ENCODE data around the gene NRG3. TPM values are rescaled to one million over a fixed set of nuclear protein-coding genes. Genes with fewer than 3 reads are reported as not detected.

Gene NRG3
- total and polyA plus RNA-seq, 2 of the 4 experiments (the other 2 are of a cell fraction), result not detected

GRCh38 chr10:82910301-82910700 lies 1035.3 kb downstream of the NRG3 start:
- no TSS peak for BruUV-seq (replicated peaks)
- dilution Hi-C loops (cut with HindIII; ENCODE audit: low sequenced_read_pairs, unreplicated experiment), result no loop called here
- WGBS, 2 experiments (ENCODE audit: extremely low coverage in 2 of 2, insufficient read length in 1 of 2), result no CpG with 5 or more reads among the region's 3 CpGs

More at GRCh38 chr10:82910301-82910700, 1035.3 kb downstream of the NRG3 start:
- Histone ChIP-seq H3K9ac (ENCODE audit: low read depth, low read length) (no peak overlapping the region), H3K9me3 (ENCODE audit: control insufficient read depth, insufficient read depth, low read length) (peaks cover 3% of the 10 kb centered on the region), H2BK120ac (ENCODE audit: low read depth, low read length) (no peak overlapping the region), H3K23ac (ENCODE audit: low read depth, low read length) (no peak overlapping the region), H3K56ac (ENCODE audit: extremely low read depth, insufficient read depth, low read length) (no peak overlapping the region), H3K14ac (replicated peaks; ENCODE audit: low read depth, low read length) (no peak overlapping the region), H4K8ac (ENCODE audit: low read depth in 2 of 2, low read length in 2 of 2) (no peak overlapping the region), H3K4me3 (ENCODE audit: insufficient read depth, low read depth, low read length) (no peak overlapping the region), H3K4me2 (ENCODE audit: low read depth, low read length) (no peak overlapping the region), H4K91ac (ENCODE audit: insufficient read depth, low read depth, low read length) (no peak overlapping the region), H4K5ac (ENCODE audit: low read depth, low read length) (no peak overlapping the region), H3K9me1 (ENCODE audit: insufficient read depth, low read length) (no peaks in the 10 kb centered on the region), H2BK20ac (ENCODE audit: low read depth, low read length) (no peak overlapping the region), H2BK15ac (ENCODE audit: low read depth, low read length) (no peak overlapping the region), H3K27me3 (ENCODE audit: control insufficient read depth, insufficient read depth, low read length) (no peaks in the 10 kb centered on the region), H2AK9ac (replicated peaks; ENCODE audit: low read depth, low read length, poor library complexity) (no peak overlapping the region), H2AK5ac (ENCODE audit: low read depth, low read length) (no peak overlapping the region), H2BK5ac (ENCODE audit: low read depth, low read length, poor library complexity, severe bottlenecking) (no peak overlapping the region), H3K4ac (ENCODE audit: low read depth, low read length) (no peak overlapping the region), H3K4me1 (ENCODE audit: control insufficient read depth, insufficient read depth, low read length) (no peaks in the 10 kb centered on the region), H2AFZ (replicated peaks; ENCODE audit: low read length, poor library complexity) (no peak overlapping the region), H3K27ac (ENCODE audit: insufficient read depth, low read length) (no peak overlapping the region), H4K20me1 (ENCODE audit: insufficient read depth, low read length) (no peaks in the 10 kb centered on the region), H3K79me1 (ENCODE audit: low read depth in 1 of 2, low read length in 2 of 2) (no peaks in the 10 kb centered on the region), H3K36me3 (ENCODE audit: control insufficient read depth, insufficient read depth, low read length) (no peaks in the 10 kb centered on the region), H3K18ac (ENCODE audit: low read depth, low read length) (no peak overlapping the region)
- DNase-seq (no peak), ATAC-seq (ENCODE audit: low read depth) (no peak)
- ChIA-PET CTCF (no interaction called here), POLR2A (ENCODE audit: unreplicated experiment) (no interaction called here)
- TF ChIP-seq POLR2A (IDR thresholded peaks at IDR 0.05; ENCODE audit: low read depth, low read length), result no peak
- no peak for TF ChIP-seq NFE2L2 (IDR thresholded peaks at IDR 0.05; ENCODE audit: low read depth, low read length)
- TF ChIP-seq MXI1 (IDR thresholded peaks at IDR 0.05; ENCODE audit: borderline replicate concordance, low read depth, low read length), result no peak
- no peak for TF ChIP-seq RAD21 (IDR thresholded peaks at IDR 0.05; ENCODE audit: low read length)
- TF ChIP-seq USF2 (IDR thresholded peaks at IDR 0.05; ENCODE audit: low read depth, low read length), result no peak
- TF ChIP-seq SMC3 (IDR thresholded peaks at IDR 0.05; ENCODE audit: low read depth, low read length), result no peak
- no peak for TF ChIP-seq MAFK (IDR thresholded peaks at IDR 0.05; ENCODE audit: low read depth, low read length)
- no peak for TF ChIP-seq RFX5 (IDR thresholded peaks at IDR 0.05; ENCODE audit: low read depth, low read length)
- no peak for TF ChIP-seq BHLHE40 (IDR thresholded peaks at IDR 0.05; ENCODE audit: low read depth, low read length)
- no peak for TF ChIP-seq CHD1 (IDR thresholded peaks at IDR 0.05; ENCODE audit: low read depth, low read length)
- TF ChIP-seq MAZ (IDR thresholded peaks at IDR 0.05; ENCODE audit: borderline replicate concordance, low read depth, low read length), result no peak
- no peak for TF ChIP-seq FOS (IDR thresholded peaks at IDR 0.05; ENCODE audit: low read depth, low read length)
- TF ChIP-seq CTCF (conservative IDR thresholded peaks at IDR 0.05; ENCODE audit: low read depth, low read length), result no peak
- TF ChIP-seq CEBPB (IDR thresholded peaks at IDR 0.05; ENCODE audit: low read depth, low read length), result no peak
- no peak for TF ChIP-seq ELK1 (IDR thresholded peaks at IDR 0.05; ENCODE audit: borderline replicate concordance, low read depth, low read length)
- no peak for TF ChIP-seq RCOR1 (IDR thresholded peaks at IDR 0.05; ENCODE audit: insufficient replicate concordance, low read length)
- intact Hi-C loops (cut with micrococcal nuclease), result no loop called here
- in situ Hi-C loops (cut with MboI; ENCODE audit: low sequenced_read_pairs), result no loop called here

All from IMR-90 (cell line).